BE2C (cell line): ENCODE results near the gene ITGB8.

Experiments used
- DNase-seq: peaks from one replicate; pipeline ENCODE4 v3.0.0-alpha.2; 2020
- H3K27me3 ChIP-seq: fragments of 250-450 bp; sonication (Bioruptor Pico); 2 replicates; pipeline ENCODE4 v1.5.1; 2020; ENCODE audit warnings: mild to moderate bottlenecking
- H3K36me3 ChIP-seq: fragments of 250-450 bp; sonication (Bioruptor Pico); 2 replicates; pipeline ENCODE4 v1.5.1; 2020; ENCODE audit warnings: mild to moderate bottlenecking
- H3K4me1 ChIP-seq: fragments of 250-450 bp; sonication (Bioruptor Pico); 2 replicates; pipeline ENCODE4 v1.5.1; 2020
- H3K4me3 ChIP-seq: 2 replicates; pipeline ENCODE4 v1.5.1; 2011; ENCODE audit warnings: low read depth, low read length
- H3K9me3 ChIP-seq: fragments of 250-450 bp; sonication (Bioruptor Pico); 2 replicates; pipeline ENCODE4 v1.5.1; 2020
- CTCF ChIP-seq: IDR thresholded peaks from 2 replicates; pipeline ENCODE4 v1.5.1; 2012; ENCODE audit warnings: mild to moderate bottlenecking, low read depth, low read length

Gene ITGB8

GRCh38 chr7:20395104-20395503 is 64.4 kb downstream of the ITGB8 start:
- Histone ChIP-seq H3K36me3 (no peaks in the 10 kb centered on the region), H3K4me1 (no peaks in the 10 kb centered on the region), H3K9me3 (no peaks in the 10 kb centered on the region), H3K4me3 (no peak overlapping the region), H3K27me3 (no peaks in the 10 kb centered on the region)
- no peak for DNase-seq
- TF ChIP-seq CTCF: no peak

GRCh38 chr7:20395511-20395910 is 64.8 kb downstream of the ITGB8 start:
- Histone ChIP-seq H3K27me3 (no peaks in the 10 kb centered on the region), H3K4me1 (no peaks in the 10 kb centered on the region), H3K9me3 (no peaks in the 10 kb centered on the region), H3K4me3 (no peak overlapping the region), H3K36me3 (no peaks in the 10 kb centered on the region)
- no peak for DNase-seq
- TF ChIP-seq CTCF: no peak

GRCh38 chr7:20399521-20399920 is 68.8 kb downstream of the ITGB8 start:
- H3K4me1 ChIP-seq: peaks cover 16% of the 10 kb centered on the region
- no peak for DNase-seq
- TF ChIP-seq CTCF: no peak
- H3K4me3 ChIP-seq: no peak overlapping the region
- no peaks in the 10 kb centered on the region for H3K27me3 ChIP-seq
- no peaks in the 10 kb centered on the region for H3K36me3 ChIP-seq
- no peaks in the 10 kb centered on the region for H3K9me3 ChIP-seq

GRCh38 chr7:20401861-20402746 is 71.4 kb downstream of the ITGB8 start:
- Histone ChIP-seq H3K4me1 (peaks cover 18% of the 10 kb centered on the region), H3K36me3 (no peaks in the 10 kb centered on the region), H3K4me3 (no peak overlapping the region), H3K9me3 (no peaks in the 10 kb centered on the region), H3K27me3 (no peaks in the 10 kb centered on the region)
- no peak for TF ChIP-seq CTCF
- DNase-seq: no peak

- DNase-seq: no peak
- TF ChIP-seq CTCF: peak; percentile 46
- no peaks in the 10 kb centered on the region for H3K27me3 ChIP-seq
- no peaks in the 10 kb centered on the region for H3K9me3 ChIP-seq
- H3K36me3 ChIP-seq: no peaks in the 10 kb centered on the region
- H3K4me1 ChIP-seq: peaks cover 24% of the 10 kb centered on the region
- no peak overlapping the region for H3K4me3 ChIP-seq
Observed at GRCh38 chr7:20402747-20403230, 72.1 kb downstream of the ITGB8 start.

GRCh38 chr7:20403331-20403730 is 72.6 kb downstream of the ITGB8 start:
- Histone ChIP-seq H3K9me3 (no peaks in the 10 kb centered on the region), H3K4me3 (no peak overlapping the region), H3K4me1 (peaks cover 29% of the 10 kb centered on the region), H3K36me3 (no peaks in the 10 kb centered on the region), H3K27me3 (no peaks in the 10 kb centered on the region)
- TF ChIP-seq CTCF: no peak
- DNase-seq: peak; percentile 69
